Stomach (tissue), 9 donors: Measurements from ENCODE around the gene CENPP. TPM values are rescaled to one million over a fixed set of nuclear protein-coding genes. Genes with fewer than 3 reads are reported as not detected.
A peak's percentile ranks its signal among the peaks of the same experiment; 100 is the strongest.

Experiments
- DNase-seq, 2 donors: peaks; one replicate each; pipeline versions ENCODE4 v3.0.0 to v3.0.0-alpha.2; 2013 to 2019
- H3K27ac ChIP-seq, 5 donors: fragments of 200-600 bp in 4 of 5; sonication (generic) in 4 of 5; one replicate each; pipeline ENCODE4 v1.5.1; 2013 to 2019; ENCODE audit warnings: mild to moderate bottlenecking in 1 of 5, moderate library complexity in 1 of 5
- H3K27me3 ChIP-seq, 3 donors: fragments of 200-600 bp; sonication (generic); one replicate each; pipeline ENCODE4 v1.5.1; 2017 to 2019; ENCODE audit warnings: mixed run types in 1 of 3
- H3K36me3 ChIP-seq, 4 donors: fragments of 200-600 bp; sonication (generic); 1 replicate in 3 of 4; 2 replicates in 1 of 4; pipeline ENCODE4 v1.5.1; 2016 to 2019
- H3K4me1 ChIP-seq, 4 donors: fragments of 200-600 bp; sonication (generic); one replicate each; pipeline ENCODE4 v1.5.1; 2016 to 2019
- H3K4me3 ChIP-seq, 4 donors: fragments of 200-600 bp; sonication (generic) in 3 of 4; one replicate each; pipeline ENCODE4 v1.5.1; 2016 to 2019; ENCODE audit warnings: mild to moderate bottlenecking in 1 of 4
- H3K9me3 ChIP-seq, 4 donors: fragments of 200-600 bp; sonication (generic); one replicate each; pipeline ENCODE4 v1.5.1; 2016 to 2019
- EP300 ChIP-seq: sonication (generic); formaldehyde crosslinking; IDR thresholded peaks from one replicate; pipeline ENCODE4 v1.6.1; 2017; ENCODE audit warnings: antibody characterized with exemption
- POLR2A ChIP-seq, 4 donors: fragments of 450-650 bp; IDR thresholded peaks; one replicate each; pipeline ENCODE4 v1.6.1; 2016; ENCODE audit warnings: antibody characterized with exemption in 4 of 4, control low read depth in 2 of 4, mild to moderate bottlenecking in 1 of 4, moderate library complexity in 1 of 4
- POLR2AphosphoS5 ChIP-seq, 3 donors: sonication (generic); formaldehyde crosslinking; IDR thresholded peaks; one replicate each; pipeline ENCODE4 v1.6.1; 2016; ENCODE audit warnings: antibody characterized with exemption in 3 of 3
- WGBS, 5 donors: extraction: QIAGEN DNeasy Blood & Tissue Kit in 3 of 5; methylation state at CpG; one replicate each; pipeline versions ENCODE4 v1.1.5 to v1.1.7; 2013 to 2018; 5-methylcytosine and 5-hydroxymethylcytosine counted together
- intact Hi-C: fragments of 100-400 bp; cut with DNase I; formaldehyde crosslinking; loops from one replicate; pipeline ENCODE4 v1.15.1; 2023; ENCODE audit warnings: low total_unique reads
- polyA plus RNA-seq, 3 donors: library from polyadenylated mRNA; stranded (reverse); fragments of 200-250 nt; gene quantifications; one replicate each; pipeline ENCODE4 v1.2.3, GENCODE V29; 2013
- total RNA-seq, 5 donors: library from RNA; depleted of rRNA; stranded (reverse); fragments of >200 nt; gene quantifications; one replicate each; pipeline versions ENCODE4 v1.1.0 to v1.2.3, GENCODE V29; 2014 to 2016
- TF ChIP-seq, protein P1 (sequence below), 7 experiments: fragments of 450-650 bp in 4 of 7; fragments of 200-600 bp in 3 of 7; sonication (generic) in 3 of 7; IDR thresholded peaks; one replicate each; pipeline ENCODE4 v1.5.1; 2016 to 2019; ENCODE audit warnings: antibody characterized with exemption in 7 of 7, control low read depth in 2 of 7, mild to moderate bottlenecking in 1 of 7
- donor health status: healthy with polysubstance abuse.
- donor health status: Bipolar disorder and iron deficiency.
- donor health status: healthy.

CENPP gene
- total and polyA plus RNA-seq, 8 donors = 1.3 to 37.9 (median 3.2) TPM

GRCh38 chr9:92350740-92351133 lies 25.0 kb downstream of the CENPP start:
- peak overlapping the region in 4 of 5 donors; percentile 17 to 70 (median 53) for H3K27ac ChIP-seq
- H3K4me3 ChIP-seq = no peak overlapping the region
- peaks cover 0 to 6% (median 0%) of the 10 kb centered on the region in 4 donors for H3K36me3 ChIP-seq
- no peaks in the 10 kb centered on the region for H3K27me3 ChIP-seq
- H3K9me3 ChIP-seq = peaks cover 8 to 13% (median 11%) of the 10 kb centered on the region in 4 donors
- peaks cover 0 to 18% (median 2%) of the 10 kb centered on the region in 4 donors for H3K4me1 ChIP-seq
- no peak for TF ChIP-seq EP300
- no peak for TF ChIP-seq POLR2AphosphoS5 (IDR thresholded peaks at IDR 0.05)
- TF ChIP-seq POLR2A (IDR thresholded peaks at IDR 0.05) = no peak
- TF ChIP-seq, protein P1, sequence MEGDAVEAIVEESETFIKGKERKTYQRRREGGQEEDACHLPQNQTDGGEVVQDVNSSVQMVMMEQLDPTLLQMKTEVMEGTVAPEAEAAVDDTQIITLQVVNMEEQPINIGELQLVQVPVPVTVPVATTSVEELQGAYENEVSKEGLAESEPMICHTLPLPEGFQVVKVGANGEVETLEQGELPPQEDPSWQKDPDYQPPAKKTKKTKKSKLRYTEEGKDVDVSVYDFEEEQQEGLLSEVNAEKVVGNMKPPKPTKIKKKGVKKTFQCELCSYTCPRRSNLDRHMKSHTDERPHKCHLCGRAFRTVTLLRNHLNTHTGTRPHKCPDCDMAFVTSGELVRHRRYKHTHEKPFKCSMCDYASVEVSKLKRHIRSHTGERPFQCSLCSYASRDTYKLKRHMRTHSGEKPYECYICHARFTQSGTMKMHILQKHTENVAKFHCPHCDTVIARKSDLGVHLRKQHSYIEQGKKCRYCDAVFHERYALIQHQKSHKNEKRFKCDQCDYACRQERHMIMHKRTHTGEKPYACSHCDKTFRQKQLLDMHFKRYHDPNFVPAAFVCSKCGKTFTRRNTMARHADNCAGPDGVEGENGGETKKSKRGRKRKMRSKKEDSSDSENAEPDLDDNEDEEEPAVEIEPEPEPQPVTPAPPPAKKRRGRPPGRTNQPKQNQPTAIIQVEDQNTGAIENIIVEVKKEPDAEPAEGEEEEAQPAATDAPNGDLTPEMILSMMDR (IDR thresholded peaks at IDR 0.05) = no peak
- intact Hi-C loops = no loop called here
- no peak for DNase-seq

DNA sequence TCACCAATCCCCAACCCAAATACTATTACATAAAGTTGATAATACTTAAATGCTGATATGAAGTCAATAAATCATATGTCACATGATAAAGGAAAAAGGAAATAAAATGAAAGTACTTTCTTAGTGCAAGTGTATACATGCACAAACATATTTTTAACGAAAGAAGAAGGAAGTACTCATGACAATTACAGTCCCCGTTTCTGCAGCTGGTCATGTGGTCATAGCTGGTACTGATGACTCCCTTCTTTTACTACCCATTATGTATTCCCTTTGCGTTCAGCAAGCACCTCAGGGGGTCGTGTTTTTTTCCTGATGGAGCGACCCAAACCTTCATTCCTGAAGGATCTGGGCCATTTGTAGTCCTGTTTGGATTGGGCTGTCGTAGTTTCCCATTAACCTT lies 27.3 kb downstream of the CENPP start:
- Histone ChIP-seq H3K27ac (no peak overlapping the region), H3K4me1 (peaks cover 0 to 18% (median 2%) of the 10 kb centered on the region in 4 donors), H3K27me3 (no peaks in the 10 kb centered on the region), H3K36me3 (peaks cover 0 to 9% (median 0%) of the 10 kb centered on the region in 4 donors), H3K9me3 (peaks cover 8 to 27% (median 17%) of the 10 kb centered on the region in 4 donors), H3K4me3 (no peak overlapping the region)
- intact Hi-C loops = no loop called here
- DNase-seq = no peak
- TF ChIP-seq, protein P1 (IDR thresholded peaks at IDR 0.05) = no peak
- TF ChIP-seq POLR2AphosphoS5 (IDR thresholded peaks at IDR 0.05) (no peak), EP300 (no peak), POLR2A (IDR thresholded peaks at IDR 0.05) (no peak)
- WGBS, 5 donors = 78 to 91% (median 87%) methylated on average over 6 of the region's 6 CpGs

GRCh38 chr9:92359394-92359995 lies 33.7 kb downstream of the CENPP start:
- peak in 1 of 2 donors; percentile 75 for DNase-seq
- intact Hi-C loops = no loop called here
- peaks cover 7 to 26% (median 17%) of the 10 kb centered on the region in 4 donors for H3K9me3 ChIP-seq
- TF ChIP-seq, protein P1 (IDR thresholded peaks at IDR 0.05) = no peak
- TF ChIP-seq POLR2AphosphoS5 (IDR thresholded peaks at IDR 0.05) (no peak), POLR2A (IDR thresholded peaks at IDR 0.05) (no peak), EP300 (no peak)
- no peaks in the 10 kb centered on the region for H3K4me1 ChIP-seq
- H3K27ac ChIP-seq = no peak overlapping the region
- no peak overlapping the region for H3K4me3 ChIP-seq
- peaks cover 0 to 5% (median 0%) of the 10 kb centered on the region in 4 donors for H3K36me3 ChIP-seq
- WGBS, 5 donors = 25 to 38% (median 32%) methylated on average over 2 of the region's 2 CpGs
- no peaks in the 10 kb centered on the region for H3K27me3 ChIP-seq

DNA sequence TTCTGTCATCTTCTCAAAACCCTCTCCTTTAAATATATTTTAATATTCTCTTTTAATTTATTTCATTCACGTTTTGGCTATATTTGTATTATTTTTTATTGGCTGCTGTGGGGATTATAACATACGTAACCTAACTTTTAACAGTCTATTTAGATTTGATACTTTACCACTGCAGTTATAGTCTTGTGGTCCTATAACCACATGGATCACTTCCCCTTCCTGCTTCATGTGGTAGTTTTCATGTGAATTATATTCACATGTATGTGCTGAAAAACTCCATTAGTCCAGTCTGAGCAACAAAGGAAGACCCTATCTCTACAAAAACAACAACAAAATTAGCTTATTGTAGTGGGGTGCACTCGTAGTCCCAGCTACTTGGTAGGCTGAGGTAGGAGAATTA lies 34.3 kb downstream of the CENPP start:
- Histone ChIP-seq H3K27ac (no peak overlapping the region), H3K4me1 (no peaks in the 10 kb centered on the region), H3K9me3 (peaks cover under 1 to 20% (median 12%) of the 10 kb centered on the region in 4 donors), H3K36me3 (peaks cover 0 to 4% (median 0%) of the 10 kb centered on the region in 4 donors), H3K4me3 (no peak overlapping the region), H3K27me3 (no peaks in the 10 kb centered on the region)
- TF ChIP-seq EP300 (no peak), POLR2AphosphoS5 (IDR thresholded peaks at IDR 0.05) (no peak), POLR2A (IDR thresholded peaks at IDR 0.05) (no peak)
- TF ChIP-seq, protein P1 (IDR thresholded peaks at IDR 0.05) = no peak
- 78 to 89% (median 83%) methylated on average over 3 of the region's 3 CpGs for WGBS, 5 donors
- no peak for DNase-seq
- intact Hi-C loops = no loop called here
